ENCODE data around the gene AGO4.
"Not testable (repeated sequence)": the region's sequence is repeated elsewhere in the genome, so short reads cannot be mapped to it uniquely, and the experiment has no call there.

AGO4 gene

DNA sequence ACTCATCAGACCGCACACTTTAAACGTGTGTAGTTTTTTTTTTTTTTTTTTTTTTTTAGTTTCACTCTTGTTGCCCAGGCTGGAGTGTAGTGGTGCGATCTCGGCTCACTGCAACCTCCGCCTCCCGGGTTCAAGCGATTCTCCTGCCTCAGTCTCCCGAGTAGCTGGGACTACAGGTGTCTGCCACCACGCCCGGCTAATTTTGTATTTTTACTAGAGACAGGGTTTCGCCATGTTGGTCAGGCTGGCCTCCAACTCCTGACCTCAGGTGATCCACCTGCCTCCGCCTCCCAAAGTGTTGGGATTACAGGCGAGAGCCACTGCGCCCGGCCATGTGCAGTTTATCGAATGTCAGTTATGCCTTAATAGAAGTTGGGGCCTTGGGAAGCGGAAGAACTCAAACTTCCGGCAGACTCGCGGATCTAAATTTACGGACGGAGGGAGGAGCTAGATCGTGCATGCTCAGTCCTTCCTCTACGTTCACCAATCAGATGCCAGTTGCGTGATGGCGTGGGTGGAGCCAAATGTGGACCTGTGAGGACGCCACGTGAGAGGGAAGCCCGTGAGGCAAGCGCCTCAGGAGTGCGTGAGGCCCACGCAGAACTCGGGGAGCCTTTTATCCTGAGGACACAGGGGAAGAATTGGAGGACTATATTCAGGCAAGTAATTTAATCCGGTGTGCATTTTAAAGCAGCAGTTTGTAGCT, 61.6 kb downstream of the AGO4 start:
- DNase-seq: not testable (repeated sequence)

DNA sequence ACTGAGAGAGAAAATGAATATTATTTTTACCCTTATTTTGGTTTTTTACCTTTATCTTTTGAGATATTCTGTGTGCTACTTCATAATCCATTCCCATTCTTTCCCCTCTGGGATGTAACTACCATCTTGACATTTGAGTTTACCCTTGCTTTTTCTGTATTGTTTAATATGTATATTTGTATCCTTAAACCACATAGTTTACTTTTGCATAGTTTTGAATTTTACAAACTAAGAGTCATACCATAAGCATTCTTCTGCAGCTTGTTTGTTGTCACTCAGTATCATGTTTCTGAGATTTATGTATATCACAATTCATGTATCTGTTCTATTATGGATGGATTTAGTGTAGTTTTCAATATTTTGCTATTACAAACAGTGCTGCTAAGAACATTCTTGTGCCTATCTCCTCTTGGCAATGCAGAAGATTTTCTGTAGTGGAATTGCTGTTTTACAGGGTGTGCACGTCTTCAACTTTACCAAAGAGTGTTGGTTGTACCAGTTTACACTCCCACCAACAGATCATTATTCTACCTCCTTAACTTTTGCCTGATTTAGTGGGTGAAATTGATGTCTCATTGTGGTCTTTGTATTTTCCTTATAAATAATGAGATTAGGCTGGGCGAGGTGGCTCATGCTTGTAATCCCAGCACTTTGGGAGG, 63.0 kb downstream of the AGO4 start:
- no peak for DNase-seq

DNA sequence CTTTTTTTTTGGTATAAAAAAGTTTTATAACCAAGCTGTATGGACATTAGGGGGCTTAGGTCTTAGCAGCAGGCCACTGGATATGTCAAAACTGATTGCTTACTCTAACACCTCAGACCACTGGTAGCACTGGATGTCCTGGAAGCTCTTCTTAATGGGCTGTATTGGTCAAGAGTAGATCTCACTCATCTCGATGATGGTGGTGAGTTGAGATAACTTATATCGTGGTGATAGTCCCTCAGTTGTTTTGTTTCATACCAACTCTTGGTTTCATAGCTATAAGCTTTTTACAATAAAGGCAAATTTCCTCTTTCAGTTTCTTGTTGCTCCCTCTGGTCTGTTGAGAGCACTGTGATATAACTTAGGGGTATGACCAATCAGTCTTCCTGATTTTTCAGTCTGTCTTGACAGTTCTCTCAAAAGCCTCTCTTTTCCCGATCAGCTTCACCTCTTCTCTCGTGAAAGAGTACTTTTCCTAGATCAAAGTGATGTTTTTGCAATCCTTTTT, 65.5 kb downstream of the AGO4 start:
- DNase-seq: no peak

DNA sequence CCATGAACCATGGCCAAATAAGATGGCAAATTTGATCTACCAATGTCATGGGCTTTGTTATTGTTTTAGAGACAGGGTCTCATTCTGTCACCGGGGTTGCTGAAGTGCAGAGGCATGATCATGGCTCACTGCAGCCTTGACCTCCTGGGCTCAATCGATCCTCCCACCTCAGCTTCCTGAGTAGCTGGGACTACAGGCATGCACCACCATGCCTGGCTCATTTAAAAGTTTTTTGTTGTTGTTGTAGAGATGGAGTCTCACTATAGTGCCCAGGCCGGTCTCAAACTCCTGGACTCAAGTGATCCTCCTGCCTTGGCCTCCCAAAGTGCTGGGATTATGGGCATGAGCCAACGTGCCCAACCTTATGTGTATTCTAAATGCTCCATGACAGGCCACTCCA, 66.3 kb downstream of the AGO4 start:
- not testable (repeated sequence) for DNase-seq

DNA sequence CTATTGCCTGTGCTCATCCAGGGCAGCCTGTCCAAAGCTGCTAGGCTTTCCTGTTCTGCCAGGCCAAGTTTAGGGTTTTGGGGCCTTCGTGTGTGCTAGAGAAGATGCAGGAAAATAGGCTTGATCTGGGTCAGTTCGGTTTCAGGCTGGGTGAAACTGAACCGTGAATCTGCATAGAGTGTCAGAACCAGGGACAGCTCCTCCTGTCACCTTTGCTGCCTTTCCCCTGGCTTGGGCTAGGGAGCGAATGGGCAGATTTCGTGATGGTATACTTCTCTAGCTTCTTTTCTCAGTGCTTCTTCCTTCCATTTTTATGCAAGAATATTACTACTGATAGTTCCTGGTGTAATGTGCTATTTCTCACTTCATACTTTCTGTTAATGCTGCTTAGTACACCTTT, 69.2 kb downstream of the AGO4 start:
- no peak for DNase-seq

DNA sequence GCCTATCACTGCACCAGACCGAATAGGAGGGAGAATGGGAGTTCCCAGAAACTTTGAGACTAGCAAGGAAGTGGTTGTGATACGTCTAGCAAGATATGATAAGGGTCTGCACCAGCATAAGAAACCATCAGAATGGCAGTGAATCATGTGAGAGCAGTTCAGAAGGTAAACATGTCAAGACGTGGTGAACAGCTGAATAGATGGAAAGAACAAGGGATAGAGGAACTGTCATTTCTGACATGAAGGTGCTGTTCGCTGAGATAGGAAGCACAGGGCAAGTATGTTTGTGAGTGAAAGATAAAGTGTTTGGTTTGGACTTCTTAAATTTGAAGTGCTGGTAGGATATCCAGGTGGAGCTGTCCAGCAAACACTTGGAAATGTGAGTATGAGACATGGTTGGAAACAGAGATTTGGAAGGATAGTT, 74.0 kb downstream of the AGO4 start:
- DNase-seq: no peak

DNA sequence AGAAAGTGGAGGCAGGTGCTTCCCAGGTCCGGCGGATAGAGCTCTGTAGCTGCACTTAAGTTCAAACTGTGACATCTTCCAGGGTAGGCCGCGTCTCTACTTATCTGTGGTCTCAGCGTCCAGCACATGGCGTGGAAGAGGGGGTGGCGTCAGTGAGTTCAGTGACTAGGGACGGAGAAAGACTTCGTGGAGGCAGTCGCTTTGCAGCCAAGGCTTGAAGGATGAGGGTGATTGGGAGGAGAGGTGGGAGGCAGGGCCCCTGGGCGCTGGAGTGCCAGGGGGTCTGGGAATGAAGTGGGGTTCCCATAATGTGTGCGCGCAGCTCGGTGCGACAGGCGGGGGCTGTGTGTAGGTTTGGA, 74.7 kb downstream of the AGO4 start:
- no peak for DNase-seq

DNA sequence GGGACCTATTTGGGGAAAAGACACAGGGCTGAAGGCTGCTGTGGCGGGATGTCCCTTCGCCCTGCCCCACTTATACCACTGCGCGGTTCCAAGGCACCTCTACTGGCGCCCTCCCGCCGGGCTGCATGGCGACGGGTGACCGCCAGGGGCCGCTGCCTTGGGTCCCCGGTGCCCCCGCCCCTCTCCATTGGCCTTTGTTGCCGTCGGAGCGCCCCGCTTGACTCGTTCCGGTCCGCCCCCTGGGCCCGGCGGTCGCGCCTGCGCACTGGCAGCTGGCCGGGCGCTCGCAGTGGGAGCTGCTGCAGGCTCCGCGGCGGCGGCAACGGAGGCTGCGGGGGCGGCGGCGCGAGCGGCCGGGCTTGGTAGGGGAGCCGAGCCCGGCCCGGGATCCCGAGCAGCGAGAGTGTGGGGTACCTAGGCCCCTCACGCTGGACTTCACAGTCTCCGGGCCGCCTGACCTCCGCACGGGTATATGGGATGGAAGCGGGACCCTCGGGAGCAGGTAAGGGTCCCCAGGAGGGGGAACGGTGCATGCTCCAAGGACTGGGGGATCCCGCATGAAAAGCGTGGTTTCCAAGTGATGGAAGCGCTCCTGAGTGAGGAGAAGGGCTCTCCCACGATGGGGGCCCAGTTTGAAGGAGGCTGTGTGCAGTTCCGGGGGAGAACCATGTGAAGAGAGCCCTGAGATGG, 75.3 kb downstream of the AGO4 start, which contains the start of gene AGO1:
TSS of gene AGO1 (plus strand) at position 265 of the 690 bp plus-strand sequence. CDS start at position 478, 213 bp downstream.
- peak; percentile 93 for DNase-seq

DNA sequence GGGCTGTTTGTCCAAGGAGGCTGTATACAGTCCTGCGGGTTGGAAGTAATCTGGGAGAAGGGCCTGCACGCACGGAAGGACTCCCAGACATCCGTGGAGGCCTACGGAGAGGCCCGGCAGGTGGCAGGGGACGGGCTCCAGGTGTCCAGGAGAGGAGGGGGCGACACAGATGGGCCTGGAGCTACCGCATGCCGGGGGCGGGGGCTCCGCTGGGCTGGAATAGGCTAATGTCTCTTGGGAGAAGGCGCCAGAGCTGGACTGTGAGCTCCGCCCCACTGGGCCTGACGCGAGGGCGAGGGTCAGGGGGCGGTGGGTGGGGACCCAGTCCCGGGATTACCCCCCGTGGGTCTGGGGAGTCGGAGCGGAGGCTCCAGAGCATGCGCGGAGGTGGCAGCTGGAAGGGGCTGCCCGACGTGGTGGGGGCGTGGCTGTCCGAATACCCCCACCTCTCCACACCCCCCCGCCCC, 75.9 kb downstream of the AGO4 start:
- peak; percentile 49 for DNase-seq

DNA sequence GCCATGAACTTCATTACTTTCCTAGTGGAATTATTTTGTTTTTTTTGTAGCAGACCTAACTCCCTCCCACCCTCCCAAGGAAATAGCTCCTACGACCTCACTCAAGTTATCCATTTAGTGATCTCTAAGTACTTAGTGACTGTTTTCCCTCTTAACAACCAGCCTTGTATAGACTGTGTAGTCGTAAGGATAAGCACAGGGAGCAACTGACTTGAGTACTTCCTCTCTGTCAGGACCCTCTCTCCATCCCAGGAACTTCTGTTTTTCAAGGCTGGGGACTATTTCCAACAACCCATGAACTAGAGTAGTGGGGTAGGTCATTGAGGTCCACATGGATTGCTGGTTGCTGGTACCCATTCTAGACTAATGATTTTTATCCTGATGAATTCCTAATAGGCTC, 77.1 kb downstream of the AGO4 start:
- no peak for DNase-seq

DNA sequence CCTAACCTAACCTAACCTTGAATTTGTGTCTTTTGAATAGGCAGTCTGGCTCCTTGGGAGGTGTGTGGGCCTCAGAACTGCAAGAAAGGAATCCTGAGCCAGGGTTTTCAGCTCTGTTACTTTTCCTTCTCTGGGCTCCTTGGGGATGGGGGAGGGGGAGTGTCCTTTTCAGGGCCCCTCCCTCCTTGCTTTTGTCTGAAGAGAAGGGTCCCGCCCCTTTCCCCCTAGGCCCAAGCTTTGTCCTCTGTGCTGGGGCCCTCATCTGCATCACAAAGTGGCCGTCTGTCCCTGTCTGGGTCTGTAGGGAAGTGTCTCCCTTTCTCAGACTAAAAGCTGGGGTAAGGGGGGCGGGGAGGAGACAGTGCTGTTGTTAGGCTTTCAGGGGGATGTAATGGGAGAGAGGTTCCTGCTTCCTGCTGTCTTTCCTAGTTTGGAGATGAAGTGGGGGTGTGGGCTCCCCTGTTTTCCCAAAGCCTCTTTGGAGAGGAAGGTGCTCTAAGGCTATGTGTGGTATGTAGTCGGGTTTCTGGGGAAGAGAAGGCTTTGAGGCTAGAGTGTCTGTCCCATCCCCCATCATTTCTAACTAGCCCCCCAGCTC, 78.2 kb downstream of the AGO4 start:
- DNase-seq: no peak

DNA sequence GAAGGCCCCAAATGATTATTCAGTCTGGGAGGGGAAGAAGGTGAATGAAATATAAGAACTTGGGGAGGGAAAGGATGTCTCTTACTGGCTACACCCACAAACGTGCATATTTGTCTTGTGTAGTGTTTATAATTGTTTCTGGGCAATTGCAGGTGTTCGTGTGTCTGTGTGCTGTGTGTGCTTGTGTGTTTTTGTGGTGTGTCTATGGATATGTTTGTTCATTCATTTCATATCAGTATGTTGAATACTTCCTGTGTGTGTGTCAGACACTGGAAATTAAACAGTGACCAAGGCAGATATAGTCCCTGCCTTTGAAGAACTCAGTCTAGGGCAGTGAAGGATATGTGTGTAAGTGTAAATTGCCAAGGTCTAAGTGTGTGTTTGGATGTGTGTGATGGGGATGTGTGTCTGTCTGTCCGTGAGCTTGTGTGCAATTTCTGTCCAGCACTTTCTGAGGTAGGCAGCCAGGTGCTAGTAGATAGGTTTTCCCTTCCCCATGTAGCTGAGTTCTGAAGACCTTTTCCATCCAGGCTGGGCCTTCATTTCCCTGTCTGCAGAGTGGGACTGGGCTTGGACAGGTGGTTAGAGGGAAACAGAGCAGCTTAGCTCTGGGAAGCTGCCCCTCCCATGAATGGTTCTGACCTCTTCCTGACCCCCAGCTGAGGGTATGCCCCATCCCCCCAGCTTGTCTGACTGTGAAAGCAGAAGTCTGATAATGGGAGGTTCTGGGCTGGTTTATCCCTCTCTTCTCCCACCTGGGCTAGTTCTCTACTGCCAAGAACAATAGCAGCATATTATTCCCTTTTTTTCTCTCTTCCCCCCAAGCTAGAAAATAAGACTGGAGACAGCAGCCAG, 79.0 kb downstream of the AGO4 start:
- DNase-seq: no peak

DNA sequence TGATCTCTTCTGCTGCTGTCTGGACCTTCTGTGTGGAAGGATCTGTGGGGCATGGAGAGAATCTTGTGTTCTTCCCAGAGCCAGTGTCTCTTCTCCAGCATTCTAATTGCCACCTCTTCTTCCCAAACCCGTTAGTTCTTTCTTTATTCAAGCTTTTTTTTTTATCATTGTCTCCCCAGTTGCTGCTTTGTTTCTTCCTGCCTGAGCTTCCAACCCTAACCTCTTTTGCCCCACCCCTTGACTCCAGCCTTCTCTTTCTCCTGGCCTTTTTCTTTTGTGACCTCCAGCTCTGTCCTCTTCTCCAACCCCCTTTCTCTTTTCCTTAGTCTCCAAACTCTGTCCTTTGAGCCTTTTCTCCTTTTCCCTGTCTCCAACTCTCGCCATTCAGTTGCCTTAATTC, 79.7 kb downstream of the AGO4 start:
- no peak for DNase-seq

DNA sequence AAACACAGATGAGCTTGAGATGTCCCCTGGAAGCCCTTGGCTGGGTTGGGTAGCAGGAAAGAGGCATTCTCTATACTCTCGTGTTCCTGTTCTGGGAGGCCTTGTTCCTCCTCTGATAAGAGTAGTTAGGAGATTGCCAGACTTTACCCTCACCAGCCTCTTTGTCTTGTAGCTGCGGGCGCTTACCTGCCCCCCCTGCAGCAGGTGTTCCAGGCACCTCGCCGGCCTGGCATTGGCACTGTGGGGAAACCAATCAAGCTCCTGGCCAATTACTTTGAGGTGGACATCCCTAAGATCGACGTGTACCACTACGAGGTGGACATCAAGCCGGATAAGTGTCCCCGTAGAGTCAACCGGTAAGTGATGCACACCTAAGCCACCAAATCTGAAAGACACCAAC, 80.4 kb downstream of the AGO4 start:
- DNase-seq: no peak

DNA sequence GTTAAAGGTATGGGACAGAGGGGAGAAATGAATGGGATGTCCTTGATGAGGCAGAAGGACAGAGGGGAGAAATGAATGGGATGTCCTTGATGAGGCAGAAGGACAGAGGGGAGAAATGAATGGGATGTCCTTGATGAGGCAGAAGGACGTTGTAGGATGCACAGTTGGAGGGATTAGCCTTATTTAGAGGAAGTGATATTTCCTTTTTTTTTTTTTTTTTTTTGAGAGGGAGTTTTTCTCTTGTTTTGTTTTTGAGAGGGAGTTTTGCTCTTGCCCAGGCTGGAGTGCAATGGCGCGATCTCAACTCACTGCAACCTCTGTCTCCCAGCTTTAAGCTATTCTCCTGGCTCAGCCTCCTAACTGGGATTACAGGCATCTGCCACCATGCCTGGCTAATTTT, 81.2 kb downstream of the AGO4 start:
- not testable (repeated sequence) for DNase-seq

DNA sequence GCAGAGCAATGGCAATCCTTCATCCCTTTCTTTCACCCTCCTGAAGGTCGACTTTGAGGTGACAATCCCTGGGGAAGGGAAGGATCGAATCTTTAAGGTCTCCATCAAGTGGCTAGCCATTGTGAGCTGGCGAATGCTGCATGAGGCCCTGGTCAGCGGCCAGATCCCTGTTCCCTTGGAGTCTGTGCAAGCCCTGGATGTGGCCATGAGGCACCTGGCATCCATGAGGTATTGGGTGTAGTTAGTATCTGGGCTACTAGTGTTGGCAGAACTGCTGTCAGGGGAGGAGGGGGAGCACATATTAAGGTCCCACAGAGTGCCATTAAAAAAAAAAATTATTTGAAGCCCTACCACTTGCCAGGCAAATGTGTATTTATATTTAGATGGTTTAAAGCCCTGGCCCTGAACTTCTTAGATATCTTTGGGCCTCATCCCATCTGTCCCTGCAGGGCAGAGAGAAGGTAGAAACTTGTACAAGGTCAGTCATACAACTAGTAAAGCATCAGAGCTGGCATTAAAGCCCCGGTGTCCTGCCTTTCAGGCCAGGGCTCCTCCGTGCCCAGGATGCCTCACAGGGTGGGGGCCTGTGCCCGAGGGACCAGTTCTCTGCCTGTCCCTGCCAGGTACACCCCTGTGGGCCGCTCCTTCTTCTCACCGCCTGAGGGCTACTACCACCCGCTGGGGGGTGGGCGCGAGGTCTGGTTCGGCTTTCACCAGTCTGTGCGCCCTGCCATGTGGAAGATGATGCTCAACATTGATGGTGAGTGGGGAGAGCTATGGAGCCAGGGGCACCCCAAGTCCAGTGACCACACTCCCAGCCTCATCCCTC, 85.4 kb downstream of the AGO4 start:
- DNase-seq: no peak

DNA sequence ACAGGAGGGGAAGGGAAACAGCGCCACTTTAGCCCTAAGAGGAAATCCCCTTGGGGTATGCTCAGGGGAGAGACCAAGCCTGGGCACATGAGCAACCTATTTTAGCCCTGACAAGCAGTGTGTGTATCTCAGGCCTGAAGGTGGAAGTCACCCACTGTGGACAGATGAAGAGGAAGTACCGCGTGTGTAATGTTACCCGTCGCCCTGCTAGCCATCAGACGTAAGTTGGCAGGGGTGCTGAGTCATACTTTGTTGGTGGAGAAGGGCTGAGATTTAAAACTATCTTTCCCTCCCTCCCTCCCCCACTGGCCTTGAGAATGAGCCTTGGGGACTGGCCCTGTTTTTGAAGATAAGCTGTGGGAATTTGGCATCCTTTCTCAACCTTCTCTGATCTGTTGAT, 86.4 kb downstream of the AGO4 start:
- peak; percentile 49 for DNase-seq

DNA sequence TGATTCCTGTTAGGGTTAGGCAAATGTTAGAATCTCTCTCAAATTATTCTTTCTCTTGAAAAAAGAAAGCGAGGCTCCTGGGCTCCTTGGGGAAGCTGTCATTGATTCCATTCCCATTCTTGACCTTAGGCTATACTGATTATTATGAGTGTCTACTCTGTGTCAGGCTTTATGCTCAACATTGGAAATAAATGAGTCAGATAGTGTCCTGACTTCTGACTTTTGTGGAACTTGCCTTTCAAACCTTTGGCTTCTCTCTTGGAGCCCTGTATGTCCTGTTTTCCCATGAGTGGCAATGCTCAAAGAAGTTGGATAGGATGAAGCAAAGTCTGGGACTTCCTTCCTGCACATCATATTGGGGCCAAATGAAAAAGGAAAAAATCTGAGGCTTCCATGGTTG, 86.8 kb downstream of the AGO4 start:
- no peak for DNase-seq

DNA sequence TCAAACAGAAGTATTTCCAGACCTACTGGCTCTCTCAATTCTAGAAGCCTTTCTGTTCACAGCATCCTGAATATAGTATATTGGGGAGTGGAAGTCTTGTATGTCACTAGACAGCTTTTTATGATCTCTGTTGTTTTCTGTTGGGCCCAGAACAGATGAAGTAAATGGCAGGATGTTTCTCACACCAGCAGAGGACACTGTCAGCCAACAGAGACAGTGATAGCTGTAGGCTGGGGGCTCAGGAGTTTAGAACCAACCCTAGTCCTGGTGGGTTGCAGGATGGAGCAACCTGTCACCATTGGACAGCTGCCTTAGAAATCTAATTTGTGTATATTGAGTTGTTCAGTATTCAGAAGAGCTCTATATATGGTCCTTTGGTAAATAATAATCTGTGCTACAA, 92.1 kb downstream of the AGO4 start:
- no peak for DNase-seq

DNA sequence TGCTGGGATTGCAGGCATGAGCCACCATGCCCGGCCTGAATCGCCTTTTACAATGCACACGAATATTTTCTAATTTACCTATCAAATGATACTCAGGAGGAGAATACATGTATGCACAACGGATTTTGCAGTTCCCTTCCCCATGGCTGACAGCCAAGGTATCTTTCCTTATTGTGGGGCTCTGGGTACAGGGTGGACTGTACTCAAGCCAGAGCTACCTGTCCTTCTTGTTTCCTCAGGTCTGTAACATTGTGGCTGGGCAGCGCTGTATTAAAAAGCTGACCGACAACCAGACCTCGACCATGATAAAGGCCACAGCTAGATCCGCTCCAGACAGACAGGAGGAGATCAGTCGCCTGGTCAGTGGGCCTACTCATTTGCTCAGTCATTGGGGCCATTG, 93.4 kb downstream of the AGO4 start:
- no peak for DNase-seq

DNA sequence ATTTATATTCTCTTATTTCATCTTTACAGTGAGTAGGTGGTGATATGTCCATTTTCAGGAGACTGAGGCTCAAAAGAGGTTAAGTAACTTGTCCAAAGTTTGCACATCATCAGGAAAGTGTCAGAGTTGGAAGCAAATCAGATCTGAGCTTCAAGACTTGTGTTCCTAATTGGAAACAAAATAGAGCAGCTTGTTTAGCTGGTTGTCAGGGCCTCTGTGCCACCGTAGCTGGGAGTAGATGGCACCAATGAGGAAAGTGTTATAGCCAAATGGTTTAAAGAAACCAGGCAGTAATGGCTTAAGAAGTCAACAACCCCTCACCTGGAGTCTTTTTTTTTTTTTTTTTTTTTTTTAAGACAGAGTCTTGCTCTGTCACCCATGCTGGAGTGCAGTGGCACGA, 94.9 kb downstream of the AGO4 start:
- no peak for DNase-seq

Measured in EL (cell line).